Adipose tissue (tissue), 3 donors: ENCODE measurements around the gene SPDYE2. TPM values are rescaled to one million over a fixed set of nuclear protein-coding genes. Genes with fewer than 3 reads are reported as not detected.
"Not testable (repeated sequence)": the region's sequence is repeated elsewhere in the genome, so short reads cannot be mapped to it uniquely, and the experiment has no call there.

Source experiments
- H3K27ac ChIP-seq: one replicate; pipeline ENCODE4 v1.5.1; 2013; ENCODE audit warnings: low read depth, low read length
- WGBS, 3 donors: extraction: QIAGEN DNeasy Blood & Tissue Kit; methylation state at CpG; one replicate each; pipeline ENCODE4 v1.1.7; 2013; 5-methylcytosine and 5-hydroxymethylcytosine counted together
- polyA plus RNA-seq, 3 donors: library from polyadenylated mRNA; stranded (reverse); fragments of 200-250 nt; gene quantifications; one replicate each; pipeline ENCODE4 v1.2.3, GENCODE V29; 2013
- donor health status: healthy with polysubstance abuse.
- donor health status: Bipolar disorder and iron deficiency.
- donor health status: healthy.

The SPDYE2 gene
- polyA plus RNA-seq, 3 donors: 0.03 TPM; not detected in 2

GRCh38 chr7:102532127-102532526 lies 18.9 kb upstream of the SPDYE2 start:
- H3K27ac ChIP-seq: not testable (repeated sequence)
- WGBS, 3 donors: 92 to 98% (median 94%) methylated on average over 2 of the region's 2 CpGs

- WGBS, 3 donors: 24 to 79% (median 73%) methylated on average over 3 to 4 of the region's 8 CpGs
- not testable (repeated sequence) for H3K27ac ChIP-seq
These were observed 15.9 kb upstream of the SPDYE2 start for GRCh38 chr7:102535062-102535615.

- H3K27ac ChIP-seq: not testable (repeated sequence)
- 95 to 97% (median 95%) methylated on average over 4 of the region's 6 CpGs for WGBS, 3 donors
These were observed 10.4 kb upstream of the SPDYE2 start for GRCh38 chr7:102540604-102541003.

GRCh38 chr7:102542083-102542482 lies 8.9 kb upstream of the SPDYE2 start:
- H3K27ac ChIP-seq: not testable (repeated sequence)
- 97 to 98% (median 97%) methylated on average over 3 to 4 of the region's 8 CpGs for WGBS, 3 donors

GRCh38 chr7:102542771-102543170 lies 8.3 kb upstream of the SPDYE2 start:
- H3K27ac ChIP-seq: not testable (repeated sequence)
- 93 to 98% (median 95%) methylated on average over 7 of the region's 11 CpGs for WGBS, 3 donors

- not testable (repeated sequence) for H3K27ac ChIP-seq
- WGBS, 3 donors: no CpG with 5 or more reads among the region's 8 CpGs
These were observed 7.4 kb upstream of the SPDYE2 start, which contains the start of gene UPK3BL2 for GRCh38 chr7:102543596-102543995. Gene UPK3BL2, minus strand, starts transcription at chr7:102543696. Its CDS starts 60 bp downstream, at chr7:102543636.

- WGBS, 3 donors: no CpG with 5 or more reads among the region's 1 CpG
- not testable (repeated sequence) for H3K27ac ChIP-seq
These were observed 6.7 kb upstream of the SPDYE2 start for GRCh38 chr7:102544372-102544771.

GRCh38 chr7:102545288-102545687 lies 5.7 kb upstream of the SPDYE2 start:
- WGBS, 3 donors: 92 to 98% (median 97%) methylated on average over 6 to 8 of the region's 12 CpGs
- not testable (repeated sequence) for H3K27ac ChIP-seq

GRCh38 chr7:102546353-102546752 lies 4.7 kb upstream of the SPDYE2 start:
- H3K27ac ChIP-seq: not testable (repeated sequence)
- WGBS, 3 donors: 73 to 100% (median 86%) methylated on average over 1 to 2 of the region's 6 CpGs

GRCh38 chr7:102568620-102569019 lies 17.6 kb downstream of the SPDYE2 start:
- 89 to 97% (median 94%) methylated on average over 3 to 4 of the region's 11 CpGs for WGBS, 3 donors
- H3K27ac ChIP-seq: not testable (repeated sequence)

GRCh38 chr7:102572261-102573239 lies 21.5 kb downstream of the SPDYE2 start, which contains the start of gene POLR2J3:
Gene POLR2J3, minus strand, starts transcription at chr7:102572583. Its CDS starts 62 bp downstream, at chr7:102572521.
- WGBS, 3 donors: 0% methylated on average over 48 to 54 of the region's 64 CpGs
- H3K27ac ChIP-seq: not testable (repeated sequence)

GRCh38 chr7:102574607-102575006 lies 23.6 kb downstream of the SPDYE2 start:
- WGBS, 3 donors: no CpG with 5 or more reads among the region's 6 CpGs
- H3K27ac ChIP-seq: not testable (repeated sequence)

GRCh38 chr7:102576363-102576762 lies 25.3 kb downstream of the SPDYE2 start:
- no CpG with 5 or more reads among the region's 3 CpGs for WGBS, 3 donors
- not testable (repeated sequence) for H3K27ac ChIP-seq

- 75 to 89% (median 85%) methylated on average over 6 of the region's 7 CpGs for WGBS, 3 donors
- H3K27ac ChIP-seq: not testable (repeated sequence)
These were observed 26.6 kb downstream of the SPDYE2 start for GRCh38 chr7:102577315-102578240.

GRCh38 chr7:102578486-102578885 lies 27.5 kb downstream of the SPDYE2 start:
- not testable (repeated sequence) for H3K27ac ChIP-seq
- WGBS, 3 donors: 82 to 89% (median 88%) methylated on average over 5 of the region's 5 CpGs

- H3K27ac ChIP-seq: not testable (repeated sequence)
- WGBS, 3 donors: no CpG with 5 or more reads among the region's 5 CpGs
These were observed 30.7 kb downstream of the SPDYE2 start for GRCh38 chr7:102581722-102582121.

- no CpG with 5 or more reads among the region's 5 CpGs for WGBS, 3 donors
- not testable (repeated sequence) for H3K27ac ChIP-seq
These were observed 32.5 kb downstream of the SPDYE2 start for GRCh38 chr7:102583495-102583894.

- H3K27ac ChIP-seq: not testable (repeated sequence)
- no CpG with 5 or more reads among the region's 9 CpGs for WGBS, 3 donors
These were observed 38.8 kb downstream of the SPDYE2 start for GRCh38 chr7:102589857-102590256.
